ENCODE data around the gene CREB3L2. TPM values are rescaled to one million over a fixed set of nuclear protein-coding genes. Genes with fewer than 3 reads are reported as not detected.

CREB3L2 gene
- total RNA-seq, 1 donor from 2014 or later = 30.4 TPM

- peak; percentile 82 to 84 for DNase-seq (ENCODE audit: low read depth in 2 of 2)
Measured at GRCh38 chr7:137903382-137904169, 98.3 kb downstream of the CREB3L2 start.

- no peak for DNase-seq (ENCODE audit: low read depth in 2 of 2)
Measured at GRCh38 chr7:137900137-137900536, 101.7 kb downstream of the CREB3L2 start.

DNA sequence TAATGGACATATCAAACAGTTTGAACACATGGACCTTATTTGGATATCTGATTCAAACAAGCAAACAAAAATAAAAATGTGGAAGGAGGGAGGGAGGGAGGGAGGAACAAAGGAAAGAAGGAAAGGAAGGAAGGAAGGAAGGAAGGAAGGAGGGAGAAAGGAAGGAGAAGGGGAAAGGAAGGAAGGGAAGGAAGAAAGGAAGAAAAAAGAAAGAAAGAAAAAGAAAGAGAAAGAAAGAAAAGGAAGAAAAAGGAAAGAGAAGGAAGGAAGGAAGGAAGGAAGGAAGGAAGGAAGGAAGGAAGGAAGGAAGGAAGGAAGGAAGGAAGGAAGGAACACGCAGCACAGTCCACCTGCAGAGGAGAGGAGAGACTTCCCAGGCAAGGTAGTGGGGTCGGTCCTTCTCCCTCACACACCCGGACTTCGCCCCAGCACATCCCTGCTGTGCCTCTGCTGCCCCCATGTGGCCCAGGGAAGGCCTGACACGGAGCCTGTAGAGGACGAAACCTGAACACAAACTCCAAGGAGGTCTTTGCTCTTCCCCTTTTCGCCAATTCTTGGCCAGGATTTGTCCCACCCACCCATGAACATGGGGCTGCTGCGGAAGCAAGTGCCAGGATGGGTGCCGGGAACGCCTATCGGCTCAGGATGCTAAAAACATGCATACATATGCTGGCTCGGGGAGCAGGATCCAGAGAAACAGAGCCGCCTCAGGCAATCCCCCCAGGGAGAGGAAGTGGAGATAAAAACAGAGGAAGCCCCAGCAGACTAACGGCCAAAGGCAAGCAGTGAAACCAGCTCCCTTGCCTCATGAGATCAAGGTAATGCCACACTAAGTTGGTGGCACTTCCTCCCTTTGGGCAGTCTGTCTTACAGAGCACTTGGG, 102.8 kb downstream of the CREB3L2 start:
- peak; percentile 78 to 89 for DNase-seq (ENCODE audit: low read depth in 2 of 2)

DNA sequence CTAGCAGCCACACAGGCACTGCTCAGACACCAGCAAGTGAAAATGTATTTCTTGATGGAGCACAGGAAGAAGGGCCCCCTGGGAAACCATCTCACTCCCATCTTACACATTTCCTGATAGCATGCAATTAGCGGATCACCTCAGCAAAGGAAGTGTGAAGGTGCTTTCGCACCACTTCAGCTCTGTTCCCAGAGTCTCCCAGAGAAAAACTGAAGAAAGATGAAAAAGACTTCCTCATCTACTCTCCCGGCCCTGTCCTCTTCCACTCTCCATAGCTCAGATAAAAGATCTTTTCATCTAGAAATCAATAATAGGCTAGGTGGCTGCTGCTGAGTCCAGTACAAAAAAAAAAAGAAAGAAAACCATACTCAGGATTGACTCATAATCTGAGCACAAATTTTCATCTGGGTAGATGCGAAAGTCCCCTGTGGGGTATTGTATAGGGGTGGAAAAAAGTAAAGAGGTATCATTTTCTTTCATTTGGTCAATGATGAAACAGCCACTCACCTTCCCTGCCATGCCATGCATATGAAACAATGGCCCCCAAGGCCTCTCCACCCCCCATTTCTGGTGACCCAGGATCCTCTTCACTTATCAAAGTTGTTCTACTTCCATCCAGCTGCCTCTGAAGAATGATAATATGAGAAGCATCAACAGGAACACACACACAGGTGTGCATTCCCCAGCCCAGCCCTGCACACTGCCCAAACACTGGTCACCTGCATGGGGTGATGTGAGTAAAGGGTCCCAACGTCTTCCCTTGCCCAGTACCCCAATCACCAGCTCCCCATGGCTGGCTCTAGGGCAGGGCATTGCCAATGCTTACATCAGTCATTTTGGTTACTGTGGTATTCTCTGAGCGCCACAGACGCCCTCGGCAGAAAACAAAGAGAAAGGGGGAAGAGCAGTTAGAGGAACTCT, 106.3 kb downstream of the CREB3L2 start:
- DNase-seq (ENCODE audit: low read depth in 2 of 2) = no peak

DNA sequence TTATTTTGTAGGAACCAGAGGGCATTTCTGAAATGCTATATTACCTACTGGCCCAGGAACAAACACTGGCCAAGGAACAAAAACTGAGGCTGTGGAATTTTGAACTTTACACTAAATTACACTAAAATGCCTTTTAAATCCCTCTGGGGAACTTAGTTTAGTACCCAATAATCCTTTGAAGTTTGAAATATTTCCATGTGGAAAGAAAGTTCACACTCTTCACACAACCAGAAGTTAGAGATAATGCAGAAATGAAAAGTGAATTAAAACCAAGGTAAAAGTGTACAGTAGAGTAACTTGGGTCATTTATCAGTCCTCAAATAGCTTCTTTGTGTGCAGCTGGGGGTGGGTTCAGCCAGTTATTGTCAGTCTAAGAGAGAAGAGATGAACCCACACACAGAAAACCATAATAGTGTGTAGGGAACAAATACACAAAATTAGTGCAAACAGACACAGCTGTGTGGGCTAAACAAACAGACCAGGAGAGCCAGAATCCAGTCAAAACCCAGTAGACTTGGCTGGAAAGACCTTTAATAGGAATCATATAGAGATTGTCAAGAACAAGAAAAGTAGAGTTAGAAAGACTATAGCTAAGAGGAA, 108.6 kb downstream of the CREB3L2 start:
- DNase-seq (ENCODE audit: low read depth in 2 of 2) = no peak

- DNase-seq (ENCODE audit: low read depth in 2 of 2) = no peak
Measured at GRCh38 chr7:137891016-137891655, 110.8 kb downstream of the CREB3L2 start.

DNA sequence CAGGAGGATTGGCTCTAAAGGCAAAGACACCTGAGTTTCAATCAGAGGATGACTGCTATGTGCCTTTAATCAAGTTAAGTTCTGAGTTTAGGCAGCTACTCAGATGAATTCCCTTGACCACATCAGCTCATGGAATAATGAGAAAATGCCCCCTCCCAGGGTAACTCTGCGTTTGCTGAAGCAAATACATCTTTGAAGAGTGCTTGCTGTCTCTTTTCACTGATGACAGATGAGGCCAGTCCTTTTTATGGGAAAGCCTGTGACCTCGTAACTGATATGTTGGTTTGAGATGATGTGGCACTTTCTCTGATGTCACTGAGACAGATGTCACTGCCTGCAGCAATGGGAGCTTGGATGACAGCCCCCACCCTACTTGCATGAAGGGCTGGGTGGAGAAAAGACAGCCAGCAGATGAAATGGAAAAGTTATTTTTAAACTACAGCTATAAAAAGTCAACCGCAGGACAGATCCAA, 111.4 kb downstream of the CREB3L2 start:
- no peak for DNase-seq (ENCODE audit: low read depth in 2 of 2)

GRCh38 chr7:137888241-137888640, 113.6 kb downstream of the CREB3L2 start:
- DNase-seq (ENCODE audit: low read depth in 2 of 2) = no peak

GRCh38 chr7:137886746-137887145, 115.1 kb downstream of the CREB3L2 start:
- no peak for DNase-seq (ENCODE audit: low read depth in 2 of 2)

DNA sequence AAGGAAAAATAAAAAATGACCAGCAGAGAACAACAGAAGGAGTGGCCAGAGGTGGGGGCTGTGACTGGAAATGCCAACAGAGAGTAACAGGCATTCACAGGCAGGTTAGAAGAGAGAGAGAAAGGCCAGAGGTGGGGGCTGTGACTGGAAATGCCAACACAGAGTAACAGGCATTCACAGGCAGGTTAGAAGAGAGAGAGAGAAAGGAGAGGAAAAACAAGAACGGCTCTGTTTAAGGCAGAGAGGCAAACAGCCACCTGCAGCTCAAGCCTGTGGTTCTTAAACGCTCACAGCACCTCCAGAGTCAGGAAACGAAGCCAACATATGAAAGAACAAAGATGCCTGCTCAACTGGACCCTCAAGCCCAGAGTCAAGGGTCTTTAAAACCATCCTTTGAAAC, 115.6 kb downstream of the CREB3L2 start:
- peak in 1 of 2 donors; percentile 58 for DNase-seq (ENCODE audit: low read depth in 2 of 2)

DNA sequence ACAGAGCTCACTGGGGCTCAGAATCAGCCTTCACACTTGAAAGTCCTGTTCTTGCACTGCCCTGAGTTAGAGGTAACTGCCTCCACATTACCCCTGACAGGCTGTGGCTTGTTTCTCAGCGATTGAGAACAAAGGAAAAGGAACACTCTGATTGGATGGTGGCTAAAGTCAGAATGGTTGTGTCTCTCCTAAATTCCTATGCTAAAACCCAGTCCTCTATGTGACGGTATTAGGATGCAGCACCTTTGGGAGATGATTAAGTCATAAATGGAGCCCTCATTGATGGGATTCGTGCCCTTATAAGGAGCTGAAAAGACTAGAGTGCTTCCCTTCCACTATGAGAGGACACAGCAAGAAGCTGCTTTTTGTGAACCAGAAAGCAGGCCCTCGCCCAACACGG, 116.2 kb downstream of the CREB3L2 start:
- no peak for DNase-seq (ENCODE audit: low read depth in 2 of 2)

GRCh38 chr7:137882806-137883205, 119.1 kb downstream of the CREB3L2 start:
- peak; percentile 60 to 90 for DNase-seq (ENCODE audit: low read depth in 2 of 2)

DNA sequence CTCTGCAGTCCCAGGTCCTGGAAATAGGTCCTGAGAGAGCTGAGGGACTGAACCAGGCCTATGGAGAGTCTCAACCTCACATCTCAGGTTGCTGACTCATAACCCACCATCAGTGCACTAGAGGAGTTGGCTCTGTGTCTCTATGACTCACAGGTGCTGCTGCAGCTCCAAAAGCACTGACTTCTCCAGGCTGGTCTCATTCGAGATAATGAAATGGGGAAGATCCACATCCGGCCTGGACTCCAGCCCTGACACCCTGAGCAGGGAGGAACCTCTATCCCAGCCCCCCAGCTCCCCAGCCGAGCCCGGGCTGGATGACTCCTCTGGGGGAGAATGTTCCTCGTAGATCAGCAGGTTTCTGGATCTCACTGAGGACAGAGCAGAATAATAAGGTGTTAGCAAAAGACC, 119.6 kb downstream of the CREB3L2 start:
- DNase-seq (ENCODE audit: low read depth in 2 of 2) = peak; percentile 71 to 95

DNA sequence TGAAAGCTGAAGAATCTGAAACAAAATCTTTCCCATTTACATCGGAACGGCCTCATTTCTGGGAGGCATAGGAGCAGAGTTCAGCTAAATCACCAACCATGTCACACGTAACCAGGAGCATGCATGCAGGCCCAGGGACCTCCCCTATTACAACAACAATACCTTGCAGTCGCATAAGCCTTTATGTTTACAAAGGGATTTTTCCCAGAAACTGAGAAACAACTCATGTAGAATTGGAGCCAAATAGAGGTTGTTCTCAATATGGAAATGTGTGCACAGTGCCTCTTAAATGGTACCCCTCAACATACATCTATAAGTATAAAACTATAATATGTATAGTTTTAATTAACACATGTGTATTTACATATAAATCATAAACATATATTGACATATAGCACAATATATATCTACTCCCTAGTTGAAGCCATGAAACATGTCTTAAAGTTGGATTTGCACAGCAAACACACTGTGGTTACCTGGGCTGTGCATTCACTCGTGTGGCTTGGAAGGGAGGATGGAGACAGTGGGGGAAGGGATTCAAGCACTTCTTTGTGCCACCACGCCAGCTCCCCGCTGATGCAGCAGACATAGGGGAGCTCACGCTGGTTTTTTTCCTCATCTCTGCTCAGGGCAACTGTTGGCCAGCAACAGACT, 120.2 kb downstream of the CREB3L2 start:
- no peak for DNase-seq (ENCODE audit: low read depth in 2 of 2)

GRCh38 chr7:137880432-137880831, 121.5 kb downstream of the CREB3L2 start:
- peak in 1 of 2 donors; percentile 81 for DNase-seq (ENCODE audit: low read depth in 2 of 2)

GRCh38 chr7:137879357-137880158, 122.3 kb downstream of the CREB3L2 start:
- no peak for DNase-seq (ENCODE audit: low read depth in 2 of 2)

GRCh38 chr7:137878333-137878961, 123.4 kb downstream of the CREB3L2 start:
- no peak for DNase-seq (ENCODE audit: low read depth in 2 of 2)

DNA sequence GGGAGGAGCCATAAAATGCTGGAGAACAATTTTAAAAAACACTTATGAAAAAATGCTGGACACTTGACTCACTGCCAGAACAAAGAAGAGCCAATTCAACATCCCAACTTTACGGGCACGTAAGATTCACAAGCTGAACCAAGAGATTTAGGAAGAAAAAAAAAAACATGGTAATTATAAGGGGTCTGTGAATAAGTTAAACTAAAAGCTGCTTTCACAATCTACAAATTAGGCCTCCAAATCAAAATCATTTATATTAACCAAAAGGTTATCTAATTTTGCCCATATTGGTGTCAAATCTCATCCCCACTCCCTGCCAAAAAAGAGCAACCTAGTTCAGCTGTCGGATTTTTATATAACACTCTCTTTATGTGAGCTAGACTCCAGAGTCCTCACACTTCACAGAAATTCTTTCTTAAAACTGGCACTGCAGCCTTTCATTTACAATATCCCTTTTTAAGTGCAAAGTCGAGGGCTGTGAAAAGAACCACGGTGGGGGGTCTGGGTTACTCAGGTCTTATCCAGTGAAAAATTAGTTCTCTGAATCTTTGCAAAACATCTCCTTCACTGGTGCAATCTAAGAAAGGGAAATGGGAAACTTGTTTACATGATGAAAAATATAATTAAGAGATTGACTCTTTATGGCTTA, 124.7 kb downstream of the CREB3L2 start:
- no peak for DNase-seq (ENCODE audit: low read depth in 2 of 2)
